CD14-positive monocyte (primary cell): Measurements from ENCODE around the gene BCL2L2. TPM values are rescaled to one million over a fixed set of nuclear protein-coding genes. Genes with fewer than 3 reads are reported as not detected.
A peak's percentile ranks its signal among the peaks of the same experiment; 100 is the strongest.
"Not testable (repeated sequence)": the region's sequence is repeated elsewhere in the genome, so short reads cannot be mapped to it uniquely, and the experiment has no call there.

Experiments used
- DNase-seq, 3 donors: peaks; one replicate each; pipeline ENCODE4 v3.0.0-alpha.2; 2011 to 2022
- H2AFZ ChIP-seq: 2 replicates; pipeline ENCODE4 v1.6.0; 2012; ENCODE audit warnings: mild to moderate bottlenecking, low read depth, low read length, inconsistent platforms; ENCODE audit not compliant: insufficient read depth, poor library complexity, severe bottlenecking
- H3K27ac ChIP-seq, 2 donors: 1 replicate in 1 of 2; 2 replicates in 1 of 2; pipeline ENCODE4 v1.5.1; 2012 to 2013; ENCODE audit warnings: low read length in 2 of 2, control low read depth in 1 of 2, inconsistent platforms in 1 of 2, low read depth in 1 of 2, mild to moderate bottlenecking in 1 of 2
- H3K27me3 ChIP-seq, 2 donors: one replicate each; pipeline versions ENCODE4 v1.6.0 to v1.6.1; 2011 to 2013; ENCODE audit warnings: low read length in 2 of 2; ENCODE audit not compliant: control insufficient read depth in 2 of 2, insufficient read depth in 2 of 2
- H3K36me3 ChIP-seq, 2 donors: replicated peaks in 1 of 2; 1 replicate in 1 of 2; 2 replicates in 1 of 2; pipeline versions ENCODE4 v1.5.1 to v1.6.1; 2012 to 2013; ENCODE audit warnings: low read length in 2 of 2, control low read depth in 1 of 2, inconsistent platforms in 1 of 2, mild to moderate bottlenecking in 1 of 2; ENCODE audit not compliant: insufficient read depth in 2 of 2, control insufficient read depth in 1 of 2
- H3K4me1 ChIP-seq, 2 donors: 1 replicate in 1 of 2; 2 replicates in 1 of 2; pipeline versions ENCODE4 v1.5.1 to v1.6.1; 2012 to 2013; ENCODE audit warnings: low read length in 2 of 2, control low read depth in 1 of 2, inconsistent platforms in 1 of 2, mild to moderate bottlenecking in 1 of 2, moderate library complexity in 1 of 2; ENCODE audit not compliant: insufficient read depth in 2 of 2, control insufficient read depth in 1 of 2
- H3K4me2 ChIP-seq: replicated peaks from 2 replicates; pipeline ENCODE3; 2012; ENCODE audit warnings: low read length, moderate library complexity, mild to moderate bottlenecking; ENCODE audit not compliant: poor library complexity, severe bottlenecking; ENCODE audit errors: extremely low read depth
- H3K4me3 ChIP-seq, 3 experiments: fragments of 200-600 bp in 1 of 3; sonication (generic) in 1 of 3; replicated peaks in 1 of 3; 1 replicate in 2 of 3; 2 replicates in 1 of 3; pipeline ENCODE4 v1.5.1; 2011 to 2013; ENCODE audit warnings: low read length in 3 of 3, mild to moderate bottlenecking in 3 of 3, control low read depth in 2 of 3, low read depth in 2 of 3, inconsistent platforms in 1 of 3, moderate library complexity in 1 of 3
- H3K79me2 ChIP-seq: 2 replicates; pipeline ENCODE4 v1.6.0; 2012; ENCODE audit warnings: mild to moderate bottlenecking, control low read depth, inconsistent platforms, low read length, moderate library complexity; ENCODE audit not compliant: insufficient read depth
- H3K9ac ChIP-seq: 2 replicates; pipeline ENCODE4 v1.6.0; 2017; ENCODE audit warnings: low read length, mild to moderate bottlenecking; ENCODE audit not compliant: insufficient read depth, poor library complexity, severe bottlenecking
- H3K9me3 ChIP-seq, 2 donors: replicated peaks in 1 of 2; 1 replicate in 1 of 2; 2 replicates in 1 of 2; pipeline versions ENCODE4 v1.5.1 to v1.6.1; 2012 to 2013; ENCODE audit warnings: low read length in 2 of 2, control low read depth in 1 of 2; ENCODE audit not compliant: control insufficient read depth in 1 of 2, insufficient read depth in 1 of 2
- H4K20me1 ChIP-seq: 2 replicates; pipeline ENCODE4 v1.6.0; 2012; ENCODE audit warnings: mild to moderate bottlenecking, low read length, control low read depth, moderate library complexity; ENCODE audit not compliant: insufficient read depth
- H3K27ac Mint-ChIP-seq, 7 donors: one replicate each; pipeline ENCODE4 v1.8.0; 2020; ENCODE audit warnings: mild to moderate bottlenecking in 7 of 7, mixed read lengths in 7 of 7, moderate library complexity in 6 of 7, inconsistent platforms in 2 of 7
- H3K27me3 Mint-ChIP-seq, 3 donors: one replicate each; pipeline ENCODE4 v1.8.0; 2021 to 2022; ENCODE audit warnings: low read depth in 3 of 3, mild to moderate bottlenecking in 3 of 3, mixed read lengths in 3 of 3, moderate library complexity in 3 of 3, inconsistent platforms in 1 of 3
- H3K36me3 Mint-ChIP-seq, 2 donors: one replicate each; pipeline ENCODE4 v1.8.0; 2020; ENCODE audit warnings: mixed read lengths in 2 of 2, inconsistent platforms in 1 of 2, mild to moderate bottlenecking in 1 of 2
- H3K4me1 Mint-ChIP-seq: one replicate; pipeline ENCODE4 v1.8.0; 2020; ENCODE audit warnings: mild to moderate bottlenecking, mixed read lengths
- H3K4me3 Mint-ChIP-seq, 2 donors: one replicate each; pipeline ENCODE4 v1.8.0; 2020; ENCODE audit warnings: mild to moderate bottlenecking in 2 of 2, mixed read lengths in 2 of 2, moderate library complexity in 1 of 2
- H3K9me3 Mint-ChIP-seq, 7 donors: one replicate each; pipeline ENCODE4 v1.8.0; 2020 to 2022; ENCODE audit warnings: mixed read lengths in 7 of 7, mild to moderate bottlenecking in 6 of 7, moderate library complexity in 6 of 7, inconsistent platforms in 2 of 7
- WGBS: methylation state at CpG from one replicate; pipeline ENCODE4 v1.1.5; 2013; ENCODE audit warnings: missing lambda C conversion rate; ENCODE audit not compliant: insufficient coverage; 5-methylcytosine and 5-hydroxymethylcytosine counted together
- intact Hi-C, 2 donors: fragments of 100-400 bp; cut with micrococcal nuclease; formaldehyde crosslinking; loops; one replicate each; pipeline versions ENCODE4 v1.15.0 to v1.15.1; 2023
- polyA plus RNA-seq, 3 donors: library from polyadenylated mRNA; depleted of rRNA in 1 of 3; unstranded in 2 of 3; stranded (reverse) in 1 of 3; fragments of 300-500 nt in 2 of 3; fragments of >200 nt in 1 of 3; fragmentation: Illumina TruSeq in 2 of 3; gene quantifications; 1 replicate in 2 of 3; 2 replicates in 1 of 3; pipeline ENCODE4 v1.2.3, GENCODE V29; 2012 to 2021
- TF ChIP-seq, protein P1 (sequence below): fragments of 200-600 bp; IDR thresholded peaks from one replicate; pipeline ENCODE4 v1.8.0; 2022; ENCODE audit warnings: antibody characterized with exemption, mild to moderate bottlenecking

BCL2L2 gene
- polyA plus RNA-seq, 3 donors: 0.90 to 23.7 (median 1.4) TPM

- H3K27ac ChIP-seq: no peak overlapping the region
- peak overlapping the region in 1 of 7 donors; percentile 68 for H3K27ac Mint-ChIP-seq
- no peak overlapping the region for H3K4me3 Mint-ChIP-seq
- peaks cover 8 to 19% (median 11%) of the 10 kb centered on the region in 3 donors for H3K27me3 Mint-ChIP-seq
- H3K79me2 ChIP-seq: no peaks in the 10 kb centered on the region
- no peak overlapping the region for H3K4me3 ChIP-seq
- DNase-seq: no peak
- H3K9ac ChIP-seq: no peak overlapping the region
- intact Hi-C loops: no loop called here
- no peaks in the 10 kb centered on the region for H3K36me3 Mint-ChIP-seq
- H2AFZ ChIP-seq: no peak overlapping the region
- H3K36me3 ChIP-seq: no peaks in the 10 kb centered on the region
- no peaks in the 10 kb centered on the region for H3K4me1 ChIP-seq
- H3K9me3 ChIP-seq: no peaks in the 10 kb centered on the region
- peaks cover 0 to 8% of the 10 kb centered on the region in 2 donors for H3K27me3 ChIP-seq
- TF ChIP-seq, protein P1, sequence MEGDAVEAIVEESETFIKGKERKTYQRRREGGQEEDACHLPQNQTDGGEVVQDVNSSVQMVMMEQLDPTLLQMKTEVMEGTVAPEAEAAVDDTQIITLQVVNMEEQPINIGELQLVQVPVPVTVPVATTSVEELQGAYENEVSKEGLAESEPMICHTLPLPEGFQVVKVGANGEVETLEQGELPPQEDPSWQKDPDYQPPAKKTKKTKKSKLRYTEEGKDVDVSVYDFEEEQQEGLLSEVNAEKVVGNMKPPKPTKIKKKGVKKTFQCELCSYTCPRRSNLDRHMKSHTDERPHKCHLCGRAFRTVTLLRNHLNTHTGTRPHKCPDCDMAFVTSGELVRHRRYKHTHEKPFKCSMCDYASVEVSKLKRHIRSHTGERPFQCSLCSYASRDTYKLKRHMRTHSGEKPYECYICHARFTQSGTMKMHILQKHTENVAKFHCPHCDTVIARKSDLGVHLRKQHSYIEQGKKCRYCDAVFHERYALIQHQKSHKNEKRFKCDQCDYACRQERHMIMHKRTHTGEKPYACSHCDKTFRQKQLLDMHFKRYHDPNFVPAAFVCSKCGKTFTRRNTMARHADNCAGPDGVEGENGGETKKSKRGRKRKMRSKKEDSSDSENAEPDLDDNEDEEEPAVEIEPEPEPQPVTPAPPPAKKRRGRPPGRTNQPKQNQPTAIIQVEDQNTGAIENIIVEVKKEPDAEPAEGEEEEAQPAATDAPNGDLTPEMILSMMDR: no peak
- peaks cover 2% of the 10 kb centered on the region for H3K4me1 Mint-ChIP-seq
- H4K20me1 ChIP-seq: no peaks in the 10 kb centered on the region
- no peak overlapping the region for H3K4me2 ChIP-seq
- peaks cover 0 to 2% (median 0%) of the 10 kb centered on the region in 7 donors for H3K9me3 Mint-ChIP-seq
Observed at GRCh38 chr14:23259426-23259825, 47.2 kb upstream of the BCL2L2 start.

DNA sequence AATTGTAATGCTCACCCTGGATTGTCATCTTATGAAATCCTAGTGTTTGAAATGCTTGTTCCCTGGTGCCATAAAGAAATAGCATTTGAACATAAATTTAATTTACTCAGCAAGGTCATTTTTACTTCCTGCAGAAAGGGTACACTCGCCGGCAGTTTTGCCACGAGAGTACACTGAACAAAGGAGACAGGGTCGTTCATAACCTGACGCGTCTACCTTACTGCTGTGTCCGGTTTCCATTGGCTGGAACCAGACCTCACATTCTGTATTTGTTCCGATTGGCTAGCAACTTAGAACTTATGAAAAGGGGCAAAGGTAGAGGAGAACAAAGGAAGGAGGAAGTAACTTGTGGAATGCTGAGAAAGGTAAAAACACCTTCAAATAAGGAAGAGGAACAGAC lies 45.8 kb upstream of the BCL2L2 start:
- Mint-ChIP-seq H3K27me3 (peaks cover 11 to 24% (median 13%) of the 10 kb centered on the region in 3 donors), H3K27ac (peak overlapping the region in 1 of 7 donors; percentile 25)
- not testable (repeated sequence) for H3K4me1 Mint-ChIP-seq, H2AFZ ChIP-seq, H3K9ac ChIP-seq, DNase-seq, H3K79me2 ChIP-seq, H3K4me3 ChIP-seq, H3K36me3 Mint-ChIP-seq, H4K20me1 ChIP-seq, H3K27ac ChIP-seq, H3K9me3 ChIP-seq, H3K4me3 Mint-ChIP-seq, H3K27me3 ChIP-seq, H3K36me3 ChIP-seq, H3K4me2 ChIP-seq, H3K4me1 ChIP-seq, H3K9me3 Mint-ChIP-seq
- 52% methylated on average over 6 of the region's 8 CpGs for WGBS
- intact Hi-C loops: loop anchor here in 1 of 2 donors (10.0 kb wide), 1 partner anchor 74 kb away; no protein-coding TSS in a partner anchor
